GM23338 (cell line): ENCODE measurements around the gene SNN. TPM values are rescaled to one million over a fixed set of nuclear protein-coding genes. Genes with fewer than 3 reads are reported as not detected.

Experiments
- ATAC-seq: fragments of 200-7000 bp; cut with Tn5 transposase; 3 replicates; pipeline ENCODE4 v1.9.1; 2020
- DNase-seq: peaks from one replicate; pipeline ENCODE4 v3.0.0-alpha.2; 2015; ENCODE audit warnings: low spot score
- H2AFZ ChIP-seq: fragments of 200-600 bp; sonication (generic); 2 replicates; pipeline ENCODE4 v1.8.0; 2016; ENCODE audit warnings: antibody characterized with exemption, mild to moderate bottlenecking, moderate library complexity
- H3F3A ChIP-seq: fragments of 200-600 bp; sonication (generic); replicated peaks from 2 replicates; pipeline ENCODE4 v1.8.0; 2017; ENCODE audit warnings: antibody characterized with exemption, mixed run types, low read depth
- H3K27ac ChIP-seq: fragments of 200-600 bp; sonication (generic); 2 replicates; pipeline ENCODE4 v1.6.1; 2016; ENCODE audit warnings: low read depth
- H3K27me3 ChIP-seq: fragments of 200-600 bp; sonication (generic); 2 replicates; pipeline ENCODE4 v1.8.0; 2016; ENCODE audit warnings: mild to moderate bottlenecking, mixed run types, moderate library complexity; ENCODE audit not compliant: insufficient read depth
- H3K36me3 ChIP-seq: fragments of 200-600 bp; sonication (generic); 2 replicates; pipeline ENCODE4 v1.8.0; 2016; ENCODE audit warnings: mild to moderate bottlenecking; ENCODE audit not compliant: insufficient read depth
- H3K4me1 ChIP-seq: fragments of 200-600 bp; sonication (generic); 2 replicates; pipeline ENCODE4 v1.8.0; 2016; ENCODE audit warnings: mild to moderate bottlenecking, moderate library complexity; ENCODE audit not compliant: insufficient read depth
- H3K4me2 ChIP-seq: fragments of 200-600 bp; sonication (generic); 2 replicates; pipeline ENCODE4 v1.7.1; 2017; ENCODE audit warnings: mixed run types
- H3K4me3 ChIP-seq: fragments of 200-600 bp; sonication (generic); 2 replicates; pipeline ENCODE4 v1.6.1; 2016; ENCODE audit warnings: mixed run types
- H3K79me2 ChIP-seq: fragments of 200-600 bp; sonication (generic); replicated peaks from 2 replicates; pipeline ENCODE4 v1.8.0; 2017; ENCODE audit warnings: mild to moderate bottlenecking; ENCODE audit not compliant: insufficient read depth
- H3K9me2 ChIP-seq: fragments of 200-600 bp; sonication (generic); 2 replicates; pipeline ENCODE4 v1.8.0; 2017; ENCODE audit not compliant: insufficient read depth
- H4K20me1 ChIP-seq: fragments of 200-600 bp; sonication (generic); replicated peaks from 2 replicates; pipeline ENCODE4 v1.8.0; 2017; ENCODE audit warnings: mild to moderate bottlenecking; ENCODE audit not compliant: insufficient read depth
- H3K27ac Mint-ChIP-seq: 2 replicates; pipeline ENCODE4 v1.8.0; 2020; ENCODE audit warnings: inconsistent platforms, mild to moderate bottlenecking, moderate library complexity, mixed read lengths
- H3K27me3 Mint-ChIP-seq: 3 replicates; pipeline ENCODE4 v1.8.0; 2022; ENCODE audit warnings: low read depth, mild to moderate bottlenecking, moderate library complexity, mixed read lengths, inconsistent platforms; ENCODE audit not compliant: insufficient read depth, poor library complexity
- H3K36me3 Mint-ChIP-seq: 3 replicates; pipeline ENCODE4 v1.8.0; 2021; ENCODE audit warnings: low read depth, mild to moderate bottlenecking, inconsistent platforms, moderate library complexity, mixed read lengths
- H3K4me1 Mint-ChIP-seq: 3 replicates; pipeline ENCODE4 v1.8.0; 2020; ENCODE audit warnings: mild to moderate bottlenecking, inconsistent platforms, mixed read lengths
- H3K4me3 Mint-ChIP-seq: 3 replicates; pipeline ENCODE4 v1.8.0; 2021; ENCODE audit warnings: moderate library complexity, mild to moderate bottlenecking, inconsistent platforms, mixed read lengths
- H3K9me3 Mint-ChIP-seq: 3 replicates; pipeline ENCODE4 v1.8.0; 2020; ENCODE audit warnings: moderate library complexity, mild to moderate bottlenecking, inconsistent platforms, mixed read lengths
- CREB1 ChIP-seq: fragments of 250-450 bp; sonication (Bioruptor Pico); IDR thresholded peaks from 2 replicates; pipeline ENCODE4 v1.5.0; 2020; ENCODE audit warnings: low read depth, mild to moderate bottlenecking, moderate library complexity
- EZH2 ChIP-seq: fragments of 200-600 bp; sonication (generic); IDR thresholded peaks from one replicate; pipeline ENCODE4 v1.8.0; 2017; ENCODE audit warnings: antibody characterized with exemption, mild to moderate bottlenecking, low read depth; ENCODE audit not compliant: unreplicated experiment
- EZH2phosphoT487 ChIP-seq: fragments of 200-600 bp; sonication (generic); IDR thresholded peaks from one replicate; pipeline ENCODE4 v1.8.1; 2018; ENCODE audit warnings: antibody characterized with exemption; ENCODE audit not compliant: unreplicated experiment
- JUNB ChIP-seq: IDR thresholded peaks from one replicate; pipeline ENCODE4 v1.6.1; 2016; ENCODE audit warnings: antibody characterized with exemption; ENCODE audit not compliant: unreplicated experiment
- STAT1 ChIP-seq: IDR thresholded peaks from one replicate; pipeline ENCODE4 v1.6.1; 2016; ENCODE audit warnings: antibody characterized with exemption; ENCODE audit not compliant: unreplicated experiment
- ZNF114 ChIP-seq: fragments of 250-450 bp; sonication (Bioruptor Pico); IDR thresholded peaks from 2 replicates; pipeline ENCODE4 v1.5.0; 2020; ENCODE audit warnings: mild to moderate bottlenecking, moderate library complexity
- ZNF462 ChIP-seq: fragments of 250-450 bp; sonication (Bioruptor Pico); IDR thresholded peaks from 2 replicates; pipeline ENCODE4 v1.5.0; 2020; ENCODE audit warnings: mild to moderate bottlenecking, moderate library complexity
- polyA plus RNA-seq: library from polyadenylated mRNA; unstranded; fragments of >200 nt; fragmentation: Nextera tagmentation; extraction: Ambion mirVana; gene quantifications from 2 replicates; pipeline ENCODE4 v1.2.1, GENCODE V29; 2016
- total RNA-seq: library from RNA; depleted of rRNA; stranded (reverse); fragments of >200 nt; shearing (Covaris generic); gene quantifications from 2 replicates; pipeline ENCODE4 v1.2.3, GENCODE V29; 2014
- TF ChIP-seq, protein P1 (sequence below): IDR thresholded peaks from 2 replicates; pipeline ENCODE4 v1.6.1; 2016; ENCODE audit warnings: antibody characterized with exemption
- TF ChIP-seq, protein P2 (sequence below): IDR thresholded peaks from one replicate; pipeline ENCODE4 v1.6.1; 2018; ENCODE audit warnings: antibody characterized with exemption; ENCODE audit not compliant: unreplicated experiment
- TF ChIP-seq, protein P3 (sequence below), 2 experiments: fragments of 200-600 bp in 1 of 2; sonication (generic) in 1 of 2; conservative IDR thresholded peaks; 2 replicates each; pipeline versions ENCODE4 v1.5.1 to v1.6.1; 2016 to 2017; ENCODE audit warnings: antibody characterized with exemption in 2 of 2, low read depth in 2 of 2, mild to moderate bottlenecking in 2 of 2, moderate library complexity in 1 of 2

Gene SNN
- total and polyA plus RNA-seq, 2 experiments from 2014 or later = 19.0 to 63.3 TPM

DNA sequence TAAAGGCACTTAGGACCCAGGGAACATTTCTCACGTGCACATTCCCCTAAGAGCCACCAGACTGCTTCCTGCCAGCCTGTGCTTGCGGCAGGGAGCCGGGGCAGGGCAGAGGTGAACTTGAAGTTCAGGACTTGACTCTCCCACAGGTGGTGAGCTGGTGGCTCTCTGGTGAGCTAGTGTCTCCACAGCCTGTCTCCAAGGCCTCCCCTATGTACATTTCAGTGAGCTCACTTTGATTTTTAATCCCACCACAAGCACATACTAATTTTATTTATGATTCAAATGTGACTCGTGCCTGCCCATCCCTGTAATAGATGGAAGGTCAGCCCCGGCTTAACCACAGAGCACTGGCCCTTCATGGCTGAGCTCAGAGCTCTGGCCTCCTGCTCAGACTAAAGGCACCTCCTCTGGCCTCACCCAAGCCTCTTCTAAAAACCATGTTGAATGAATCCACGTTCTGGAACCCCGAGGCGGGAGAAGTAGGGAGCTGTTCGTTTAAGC is 9.2 kb downstream of the SNN start:
- H3K4me2 ChIP-seq = no peak overlapping the region
- TF ChIP-seq ZNF462 (CRISPR knock-in tag) (no peak), ZNF114 (no peak), EZH2phosphoT487 (no peak), JUNB (no peak), STAT1 (no peak), CREB1 (CRISPR knock-in tag) (no peak), EZH2 (no peak)
- TF ChIP-seq, protein P1, sequence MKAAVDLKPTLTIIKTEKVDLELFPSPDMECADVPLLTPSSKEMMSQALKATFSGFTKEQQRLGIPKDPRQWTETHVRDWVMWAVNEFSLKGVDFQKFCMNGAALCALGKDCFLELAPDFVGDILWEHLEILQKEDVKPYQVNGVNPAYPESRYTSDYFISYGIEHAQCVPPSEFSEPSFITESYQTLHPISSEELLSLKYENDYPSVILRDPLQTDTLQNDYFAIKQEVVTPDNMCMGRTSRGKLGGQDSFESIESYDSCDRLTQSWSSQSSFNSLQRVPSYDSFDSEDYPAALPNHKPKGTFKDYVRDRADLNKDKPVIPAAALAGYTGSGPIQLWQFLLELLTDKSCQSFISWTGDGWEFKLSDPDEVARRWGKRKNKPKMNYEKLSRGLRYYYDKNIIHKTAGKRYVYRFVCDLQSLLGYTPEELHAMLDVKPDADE = no peak
- TF ChIP-seq, protein P2, sequence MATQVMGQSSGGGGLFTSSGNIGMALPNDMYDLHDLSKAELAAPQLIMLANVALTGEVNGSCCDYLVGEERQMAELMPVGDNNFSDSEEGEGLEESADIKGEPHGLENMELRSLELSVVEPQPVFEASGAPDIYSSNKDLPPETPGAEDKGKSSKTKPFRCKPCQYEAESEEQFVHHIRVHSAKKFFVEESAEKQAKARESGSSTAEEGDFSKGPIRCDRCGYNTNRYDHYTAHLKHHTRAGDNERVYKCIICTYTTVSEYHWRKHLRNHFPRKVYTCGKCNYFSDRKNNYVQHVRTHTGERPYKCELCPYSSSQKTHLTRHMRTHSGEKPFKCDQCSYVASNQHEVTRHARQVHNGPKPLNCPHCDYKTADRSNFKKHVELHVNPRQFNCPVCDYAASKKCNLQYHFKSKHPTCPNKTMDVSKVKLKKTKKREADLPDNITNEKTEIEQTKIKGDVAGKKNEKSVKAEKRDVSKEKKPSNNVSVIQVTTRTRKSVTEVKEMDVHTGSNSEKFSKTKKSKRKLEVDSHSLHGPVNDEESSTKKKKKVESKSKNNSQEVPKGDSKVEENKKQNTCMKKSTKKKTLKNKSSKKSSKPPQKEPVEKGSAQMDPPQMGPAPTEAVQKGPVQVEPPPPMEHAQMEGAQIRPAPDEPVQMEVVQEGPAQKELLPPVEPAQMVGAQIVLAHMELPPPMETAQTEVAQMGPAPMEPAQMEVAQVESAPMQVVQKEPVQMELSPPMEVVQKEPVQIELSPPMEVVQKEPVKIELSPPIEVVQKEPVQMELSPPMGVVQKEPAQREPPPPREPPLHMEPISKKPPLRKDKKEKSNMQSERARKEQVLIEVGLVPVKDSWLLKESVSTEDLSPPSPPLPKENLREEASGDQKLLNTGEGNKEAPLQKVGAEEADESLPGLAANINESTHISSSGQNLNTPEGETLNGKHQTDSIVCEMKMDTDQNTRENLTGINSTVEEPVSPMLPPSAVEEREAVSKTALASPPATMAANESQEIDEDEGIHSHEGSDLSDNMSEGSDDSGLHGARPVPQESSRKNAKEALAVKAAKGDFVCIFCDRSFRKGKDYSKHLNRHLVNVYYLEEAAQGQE = no peak
- TF ChIP-seq, protein P3, sequence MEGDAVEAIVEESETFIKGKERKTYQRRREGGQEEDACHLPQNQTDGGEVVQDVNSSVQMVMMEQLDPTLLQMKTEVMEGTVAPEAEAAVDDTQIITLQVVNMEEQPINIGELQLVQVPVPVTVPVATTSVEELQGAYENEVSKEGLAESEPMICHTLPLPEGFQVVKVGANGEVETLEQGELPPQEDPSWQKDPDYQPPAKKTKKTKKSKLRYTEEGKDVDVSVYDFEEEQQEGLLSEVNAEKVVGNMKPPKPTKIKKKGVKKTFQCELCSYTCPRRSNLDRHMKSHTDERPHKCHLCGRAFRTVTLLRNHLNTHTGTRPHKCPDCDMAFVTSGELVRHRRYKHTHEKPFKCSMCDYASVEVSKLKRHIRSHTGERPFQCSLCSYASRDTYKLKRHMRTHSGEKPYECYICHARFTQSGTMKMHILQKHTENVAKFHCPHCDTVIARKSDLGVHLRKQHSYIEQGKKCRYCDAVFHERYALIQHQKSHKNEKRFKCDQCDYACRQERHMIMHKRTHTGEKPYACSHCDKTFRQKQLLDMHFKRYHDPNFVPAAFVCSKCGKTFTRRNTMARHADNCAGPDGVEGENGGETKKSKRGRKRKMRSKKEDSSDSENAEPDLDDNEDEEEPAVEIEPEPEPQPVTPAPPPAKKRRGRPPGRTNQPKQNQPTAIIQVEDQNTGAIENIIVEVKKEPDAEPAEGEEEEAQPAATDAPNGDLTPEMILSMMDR (conservative IDR thresholded peaks at IDR 0.05; ENCODE audit: low read depth in 2 of 2) = no peak
- H3K36me3 ChIP-seq = peaks cover 22% of the 10 kb centered on the region; the same call in 1 of the 2 replicates
- peaks cover 12% of the 10 kb centered on the region for H3F3A ChIP-seq
- DNase-seq (no peak), ATAC-seq (no peak)
- Mint-ChIP-seq H3K27me3 (peaks cover 16% of the 10 kb centered on the region), H3K4me3 (no peak overlapping the region), H3K4me1 (peaks cover 28% of the 10 kb centered on the region), H3K27ac (peak overlapping the region; percentile 38), H3K9me3 (no peaks in the 10 kb centered on the region; the same call in 2 of the 3 replicates), H3K36me3 (peaks cover 35% of the 10 kb centered on the region)
- H3K9me2 ChIP-seq = no peaks in the 10 kb centered on the region
- H3K27ac ChIP-seq = peak overlapping the region; percentile 66; the same call in 1 of the 2 replicates
- peaks cover 18% of the 10 kb centered on the region for H3K79me2 ChIP-seq
- H4K20me1 ChIP-seq = peaks cover 48% of the 10 kb centered on the region
- H2AFZ ChIP-seq = no peak overlapping the region
- H3K27me3 ChIP-seq = no peaks in the 10 kb centered on the region
- H3K4me3 ChIP-seq = no peak overlapping the region
- peaks cover 9% of the 10 kb centered on the region; the same call in 1 of the 2 replicates for H3K4me1 ChIP-seq
